Effector memory CD4-positive, alpha-beta T cell (primary cell): ENCODE results near the gene SRRM5.
A peak's percentile ranks its signal among the peaks of the same experiment; 100 is the strongest.

Experiments used
- DNase-seq, 3 donors: peaks; one replicate each; pipeline ENCODE4 v3.0.0-alpha.2; 2020
- H3K27ac ChIP-seq: 2 replicates; pipeline ENCODE4 v1.7.0; 2013; ENCODE audit warnings: mild to moderate bottlenecking, low read length, moderate library complexity; ENCODE audit not compliant: insufficient read depth, poor library complexity, severe bottlenecking
- H3K27me3 ChIP-seq: replicated peaks from 2 replicates; pipeline ENCODE4 v1.7.0; 2013; ENCODE audit warnings: mild to moderate bottlenecking, low read length; ENCODE audit not compliant: insufficient read depth, control insufficient read depth, poor library complexity, severe bottlenecking
- H3K36me3 ChIP-seq: 2 replicates; pipeline ENCODE4 v1.7.0; 2013; ENCODE audit warnings: mild to moderate bottlenecking, low read length, moderate library complexity; ENCODE audit not compliant: control insufficient read depth, insufficient read depth
- H3K4me1 ChIP-seq: 2 replicates; pipeline ENCODE4 v1.7.0; 2013; ENCODE audit warnings: low read length, mild to moderate bottlenecking; ENCODE audit not compliant: control insufficient read depth, insufficient read depth, poor library complexity, severe bottlenecking
- H3K4me3 ChIP-seq: 2 replicates; pipeline ENCODE4 v1.7.0; 2013; ENCODE audit warnings: low read length, low read depth, mild to moderate bottlenecking; ENCODE audit not compliant: insufficient read depth, poor library complexity, severe bottlenecking
- H3K9me3 ChIP-seq: 2 replicates; pipeline ENCODE4 v1.7.0; 2013; ENCODE audit warnings: mild to moderate bottlenecking, low read length, moderate library complexity; ENCODE audit not compliant: control insufficient read depth

SRRM5 gene

DNA sequence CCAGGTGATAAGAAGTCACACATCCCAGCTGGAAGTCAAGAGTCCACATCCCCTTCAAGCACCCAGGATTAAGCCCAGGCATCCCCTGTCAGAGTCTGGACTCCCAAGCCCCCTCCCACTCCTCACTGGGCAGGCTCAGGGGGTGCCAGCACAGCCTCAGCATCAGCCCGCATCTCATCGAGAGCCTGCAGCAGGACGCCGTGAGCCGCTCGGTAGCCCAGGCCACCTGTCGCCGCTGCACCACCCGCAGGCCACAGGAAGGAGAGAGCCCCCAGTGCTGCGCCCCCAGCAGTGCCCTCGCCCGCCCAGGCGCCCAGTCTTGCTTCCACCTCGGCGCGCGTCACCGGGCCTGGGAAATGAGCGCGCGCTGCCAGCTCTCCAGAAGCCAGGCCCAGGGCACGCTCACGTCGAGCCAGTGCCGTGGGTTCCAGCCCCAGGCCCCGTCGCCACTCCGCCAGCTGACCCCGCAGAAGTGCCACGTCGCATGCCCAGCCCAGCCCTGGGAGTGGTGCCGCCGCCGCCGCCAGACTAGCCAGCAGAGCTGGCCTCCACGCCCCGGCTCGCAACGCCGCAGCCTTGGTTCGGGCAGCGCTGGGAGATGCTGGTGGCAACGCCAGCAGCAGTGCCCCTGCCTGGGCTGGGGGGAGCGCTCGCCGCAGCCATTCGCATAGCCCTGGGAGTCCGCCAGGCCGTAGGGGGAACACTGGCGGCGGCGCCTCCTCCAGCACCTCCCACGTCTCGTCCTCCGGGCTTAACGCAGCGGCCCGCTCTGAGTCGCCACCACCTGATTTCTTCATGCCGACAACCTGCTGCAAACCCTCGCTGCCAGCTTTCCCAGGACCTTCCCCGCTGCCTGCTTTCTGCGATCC, 19.8 kb upstream of the SRRM5 start:
- peaks cover 16% of the 10 kb centered on the region for H3K36me3 ChIP-seq
- no peaks in the 10 kb centered on the region for H3K27me3 ChIP-seq
- H3K27ac ChIP-seq = no peak overlapping the region
- DNase-seq = no peak
- peaks cover 12% of the 10 kb centered on the region for H3K4me1 ChIP-seq
- no peaks in the 10 kb centered on the region for H3K9me3 ChIP-seq
- H3K4me3 ChIP-seq = no peak overlapping the region

DNA sequence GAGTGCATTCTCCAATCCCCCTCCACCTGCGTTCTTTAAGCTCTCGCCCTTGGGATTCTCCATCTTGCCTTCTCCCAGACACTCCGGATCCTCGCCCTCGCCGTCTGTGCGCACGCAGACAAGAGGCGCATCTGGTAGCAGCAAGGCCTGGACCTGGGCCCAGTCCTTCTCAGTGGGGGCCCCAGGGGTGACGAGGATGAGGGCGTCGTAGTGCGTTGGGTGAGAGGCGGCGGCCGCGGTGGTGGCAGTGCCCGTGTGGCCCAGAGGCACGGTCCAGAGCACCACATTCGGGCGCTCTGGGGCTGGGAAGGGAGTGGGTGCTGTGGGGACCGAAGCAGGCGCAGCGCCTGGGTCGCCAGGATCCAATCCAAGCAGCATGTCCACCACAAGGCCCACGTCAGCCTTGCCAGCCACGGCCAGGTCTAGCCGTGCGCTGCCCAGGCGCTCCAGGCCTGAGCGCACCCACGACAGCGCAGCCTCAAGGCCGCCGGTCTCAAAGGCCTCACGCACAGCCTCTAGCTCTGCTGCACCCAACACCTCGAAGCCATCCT, 19.0 kb upstream of the SRRM5 start:
- Histone ChIP-seq H3K9me3 (no peaks in the 10 kb centered on the region), H3K4me3 (no peak overlapping the region), H3K36me3 (peaks cover 16% of the 10 kb centered on the region), H3K4me1 (peaks cover 19% of the 10 kb centered on the region), H3K27ac (no peak overlapping the region), H3K27me3 (no peaks in the 10 kb centered on the region)
- DNase-seq = no peak

DNA sequence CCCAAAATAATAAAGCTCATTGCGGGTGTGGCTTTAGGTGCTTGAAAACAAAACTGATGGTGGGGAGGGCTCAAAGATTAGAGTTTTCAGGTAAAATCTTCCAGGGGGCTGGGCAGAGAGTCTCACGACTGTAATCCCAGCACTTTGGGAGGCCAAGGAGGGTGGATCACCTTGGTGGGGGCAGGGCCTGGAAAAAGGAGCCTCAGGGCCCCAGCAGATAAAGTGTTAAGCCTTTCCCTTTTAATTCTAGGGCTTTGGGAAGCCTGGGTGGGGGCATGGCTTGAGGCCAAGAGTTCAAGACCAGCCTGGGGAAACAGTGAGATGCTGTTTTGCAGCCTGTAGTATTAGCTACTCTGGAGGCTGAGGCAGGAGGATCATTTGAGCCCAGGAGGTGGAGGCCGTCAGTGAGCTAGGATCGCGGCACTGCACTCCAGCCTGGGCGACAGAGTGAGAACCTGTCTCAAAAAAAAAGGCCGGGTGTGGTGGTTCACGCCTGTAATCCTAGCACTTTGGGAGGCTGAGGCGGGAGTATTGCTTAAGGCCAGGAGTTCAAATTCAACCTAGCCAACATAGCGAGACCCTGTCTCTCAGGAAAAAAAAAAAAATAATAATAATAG, 17.7 kb upstream of the SRRM5 start:
- H3K4me1 ChIP-seq = peaks cover 23% of the 10 kb centered on the region

DNA sequence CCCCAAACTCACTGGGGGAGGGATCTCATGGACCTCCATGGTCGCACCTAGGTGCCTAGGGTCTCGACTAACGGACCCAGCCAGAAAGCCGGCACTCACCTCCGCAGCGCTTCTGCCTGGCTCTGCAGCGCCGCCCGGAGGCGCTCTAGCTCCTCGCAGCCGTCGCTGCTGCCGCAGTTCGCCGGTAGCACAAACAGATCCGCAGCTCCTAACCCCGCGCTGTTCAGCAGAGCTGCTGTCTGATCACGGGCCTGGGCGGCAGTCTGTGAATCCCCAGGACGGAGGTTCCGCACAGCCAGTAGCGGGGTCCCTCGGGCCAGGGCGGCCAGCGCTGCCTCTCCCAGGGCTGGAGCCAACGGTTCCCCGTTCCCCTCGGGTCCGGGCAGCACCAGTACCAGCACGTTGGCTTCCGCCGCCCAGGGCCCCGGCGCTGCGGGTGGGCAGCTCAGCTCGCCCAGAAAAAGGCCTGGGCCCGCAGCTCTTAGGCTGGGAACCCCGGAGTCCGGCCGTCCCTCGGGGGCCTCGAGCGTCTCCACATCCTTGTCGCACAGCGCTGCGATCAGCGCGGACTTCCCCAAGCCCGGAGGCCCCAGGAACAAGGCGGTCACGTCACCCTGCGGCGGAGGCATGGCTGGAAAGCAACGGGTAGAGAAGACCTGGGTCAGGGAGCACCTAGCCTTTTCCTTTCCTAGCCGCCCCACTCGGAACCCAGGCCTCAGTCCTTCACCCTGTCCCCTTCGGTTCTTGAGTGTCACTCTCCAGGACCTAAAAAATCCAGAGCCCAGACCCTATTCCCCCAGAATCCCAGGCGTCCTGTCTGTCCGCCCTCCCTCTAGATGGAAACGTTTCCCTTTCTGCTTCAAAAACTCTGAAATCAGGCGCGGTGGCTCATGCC, 16.9 kb upstream of the SRRM5 start:
- Histone ChIP-seq H3K4me3 (peak overlapping the region; percentile 79), H3K27me3 (no peaks in the 10 kb centered on the region), H3K4me1 (peaks cover 23% of the 10 kb centered on the region), H3K36me3 (peaks cover 31% of the 10 kb centered on the region), H3K9me3 (no peaks in the 10 kb centered on the region), H3K27ac (peak overlapping the region; percentile 97)
- DNase-seq = peak; percentile 54 to 67 (median 63)

More for the DNA sequence above, 17.7 kb upstream of the SRRM5 start:
- Histone ChIP-seq H3K27ac (peak overlapping the region; percentile 97), H3K27me3 (no peaks in the 10 kb centered on the region), H3K36me3 (peaks cover 26% of the 10 kb centered on the region), H3K4me3 (peak overlapping the region; percentile 79), H3K9me3 (no peaks in the 10 kb centered on the region)
- DNase-seq = no peak

DNA sequence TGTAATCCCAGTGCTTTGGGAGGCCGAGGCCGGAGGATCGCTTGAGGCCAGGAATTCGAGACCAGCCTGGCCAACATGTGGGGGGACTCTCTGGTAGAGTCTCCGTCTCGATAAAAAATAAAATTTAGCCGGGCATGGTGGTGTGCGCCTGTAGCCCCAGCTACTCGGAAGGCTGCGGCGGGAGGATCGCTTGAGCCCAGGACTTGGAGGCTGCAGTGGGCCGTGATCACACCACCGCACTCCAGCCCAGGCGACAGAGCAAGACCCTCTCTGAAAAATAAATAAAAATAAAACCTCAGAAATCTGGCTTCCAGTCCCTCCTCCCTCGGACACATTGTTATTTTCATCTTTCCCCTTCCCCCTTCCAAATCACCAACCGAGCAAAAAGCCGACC, 16.3 kb upstream of the SRRM5 start:
- Histone ChIP-seq H3K36me3 (peaks cover 31% of the 10 kb centered on the region), H3K4me3 (peak overlapping the region; percentile 79), H3K9me3 (no peaks in the 10 kb centered on the region), H3K4me1 (peaks cover 23% of the 10 kb centered on the region), H3K27ac (peak overlapping the region; percentile 97), H3K27me3 (no peaks in the 10 kb centered on the region)
- no peak for DNase-seq

DNA sequence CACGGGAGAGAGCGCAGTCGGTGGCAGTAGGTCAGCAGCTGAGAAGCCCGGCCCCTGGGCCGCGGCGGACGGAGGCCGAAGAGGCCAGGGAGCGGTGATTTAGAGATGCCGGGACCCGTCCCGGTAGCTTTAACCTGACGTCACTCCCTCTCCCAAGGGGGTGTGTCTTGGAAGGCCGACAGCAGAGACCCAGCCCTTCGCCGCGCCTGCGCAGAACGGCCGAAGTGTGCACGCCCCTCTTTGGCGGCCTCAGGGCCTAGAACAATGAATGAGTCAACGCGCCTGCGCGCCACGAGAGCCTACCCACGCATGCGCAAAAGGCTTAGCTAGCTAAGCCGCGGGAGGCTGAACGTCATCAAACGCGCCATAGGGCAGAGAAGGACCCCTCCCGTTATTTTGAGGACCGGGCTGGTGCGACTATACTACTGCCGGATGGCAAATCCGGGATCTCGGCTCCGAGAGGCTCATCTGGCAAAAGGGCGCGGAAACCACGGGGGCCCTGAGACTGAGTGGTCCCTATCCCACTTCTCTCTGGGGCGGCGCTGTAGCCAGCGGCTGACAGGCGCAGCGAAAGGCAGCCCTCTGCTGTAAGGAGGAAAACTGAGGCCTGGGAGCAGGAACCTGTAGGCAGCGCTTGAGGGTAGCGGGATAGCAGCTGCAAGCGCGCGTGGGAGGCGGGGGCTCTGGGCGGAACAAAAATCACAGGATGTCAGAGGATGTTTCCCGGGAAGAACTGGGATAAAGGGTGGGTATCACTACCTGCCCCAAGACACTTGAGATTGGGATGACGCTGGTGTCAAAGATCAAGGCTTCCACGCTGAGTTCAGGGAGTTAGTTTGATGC, 15.7 kb upstream of the SRRM5 start, which contains the start of the genes IRGQ and ZNF576:
TSS of gene IRGQ (minus strand) at position 136 of the 843 bp plus-strand sequence. CDS start 796 bp downstream, outside the sequence.
TSS of gene ZNF576 (plus strand) at position 597 of the 843 bp plus-strand sequence. CDS start 514 bp downstream, outside the sequence.
- Histone ChIP-seq H3K9me3 (no peaks in the 10 kb centered on the region), H3K36me3 (peaks cover 28% of the 10 kb centered on the region), H3K27me3 (no peaks in the 10 kb centered on the region), H3K27ac (peak within 1 kb of the TSS; percentile 97), H3K4me1 (peaks cover 23% of the 10 kb centered on the region), H3K4me3 (peak within 1 kb of the TSS; percentile 79)
- DNase-seq = peak; percentile 99 to 100 (median 100)

DNA sequence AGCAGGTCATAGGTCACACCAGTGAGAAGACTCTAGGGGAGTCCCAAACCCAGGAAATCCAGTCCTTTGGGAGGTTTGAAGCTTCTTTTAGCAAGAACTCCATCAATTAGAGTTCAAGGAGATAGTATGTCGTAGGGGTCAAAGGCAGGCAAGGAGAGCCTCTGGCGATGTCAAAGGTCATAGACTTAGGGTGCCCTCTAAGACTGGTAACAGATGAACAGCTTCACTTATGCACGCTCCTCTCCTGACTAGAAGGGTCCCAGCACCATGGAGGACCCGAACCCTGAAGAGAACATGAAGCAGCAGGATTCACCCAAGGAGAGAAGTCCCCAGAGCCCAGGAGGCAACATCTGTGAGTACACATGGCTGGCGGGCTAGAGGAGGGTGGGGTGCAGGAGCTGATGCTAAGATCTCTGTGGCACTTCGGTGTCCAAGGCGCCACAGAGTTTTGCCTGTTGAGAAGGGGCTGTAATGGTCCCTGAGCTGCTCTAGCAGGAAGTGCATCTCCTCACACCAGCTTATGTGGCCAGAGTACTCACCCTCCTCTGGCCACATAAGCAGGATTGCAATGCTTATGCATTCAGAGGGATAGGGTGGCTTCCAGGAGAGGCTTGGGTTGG, 14.9 kb upstream of the SRRM5 start:
- DNase-seq = no peak
- Histone ChIP-seq H3K4me3 (peak overlapping the region; percentile 79), H3K27me3 (no peaks in the 10 kb centered on the region), H3K27ac (peak overlapping the region; percentile 97), H3K36me3 (peaks cover 26% of the 10 kb centered on the region), H3K9me3 (no peaks in the 10 kb centered on the region), H3K4me1 (peaks cover 23% of the 10 kb centered on the region)

DNA sequence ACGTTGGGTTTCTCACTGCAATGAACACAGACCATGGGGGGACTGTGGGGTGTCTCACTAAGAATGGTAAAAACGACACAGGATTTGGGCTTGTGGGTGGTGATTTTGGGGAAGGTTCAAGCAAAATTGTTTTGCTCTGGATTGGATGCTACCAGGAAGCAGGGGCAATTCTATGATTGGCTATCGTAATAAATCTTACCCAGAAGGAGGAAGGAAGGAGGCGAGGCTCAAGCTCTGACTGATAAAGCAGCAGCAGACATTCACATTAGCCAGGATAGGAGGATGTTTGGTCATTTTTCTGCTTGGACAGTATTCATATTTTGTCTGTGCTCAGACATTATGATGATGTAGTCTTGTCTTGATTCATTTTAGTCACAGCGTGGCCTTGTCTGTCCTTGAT, 14.0 kb upstream of the SRRM5 start:
- H3K27ac ChIP-seq = peak overlapping the region; percentile 21
- no peak overlapping the region for H3K4me3 ChIP-seq
- H3K9me3 ChIP-seq = no peaks in the 10 kb centered on the region
- H3K36me3 ChIP-seq = peaks cover 21% of the 10 kb centered on the region
- peaks cover 23% of the 10 kb centered on the region for H3K4me1 ChIP-seq
- no peak for DNase-seq
- H3K27me3 ChIP-seq = no peaks in the 10 kb centered on the region
